CD4-positive, alpha-beta T cell (primary cell): Measurements from ENCODE around the gene GRIK1. TPM values are rescaled to one million over a fixed set of nuclear protein-coding genes. Genes with fewer than 3 reads are reported as not detected.
A peak's percentile ranks its signal among the peaks of the same experiment; 100 is the strongest.

ENCODE experiments used
- ATAC-seq: fragments of 200-7000 bp; cut with Tn5 transposase; one replicate; pipeline ENCODE4 v1.10.0; 2022; ENCODE audit warnings: mild to moderate bottlenecking; ENCODE audit not compliant: poor library complexity
- CTCF ChIA-PET: fragments of 350-600 bp; sonication (Branson Sonifier 250); formaldehyde crosslinking; loops from one replicate; lab custom pipeline; 2021; ENCODE audit warnings: antibody characterized with exemption, inconsistent platforms; lab: Charles Lee
- POLR2A ChIA-PET: fragments of 350-600 bp; sonication (Branson Sonifier 250); formaldehyde crosslinking; loops from one replicate; lab custom pipeline; 2021; ENCODE audit warnings: antibody characterized with exemption, inconsistent platforms; lab: Charles Lee
- DNase-seq, 14 experiments: peaks; one replicate each; pipeline ENCODE4 v3.0.0-alpha.2; 2013 to 2020; ENCODE audit warnings: mixed read lengths in 2 of 14
- H3K27ac ChIP-seq, 2 donors: one replicate each; pipeline versions ENCODE4 v1.5.1 to v1.7.0; 2013; ENCODE audit warnings: low read length in 2 of 2, low read depth in 1 of 2, mild to moderate bottlenecking in 1 of 2
- H3K27me3 ChIP-seq, 2 experiments: 1 replicate in 1 of 2; 2 replicates in 1 of 2; pipeline versions ENCODE4 v1.6.1 to v1.7.0; 2013; ENCODE audit warnings: low read length in 2 of 2, control low read depth in 1 of 2, mild to moderate bottlenecking in 1 of 2, moderate library complexity in 1 of 2; ENCODE audit not compliant: insufficient read depth in 2 of 2, control insufficient read depth in 1 of 2
- H3K36me3 ChIP-seq: one replicate; pipeline ENCODE4 v1.6.1; 2013; ENCODE audit warnings: low read length, control low read depth; ENCODE audit not compliant: insufficient read depth
- H3K4me1 ChIP-seq: one replicate; pipeline ENCODE4 v1.6.1; 2013; ENCODE audit warnings: low read length, control low read depth; ENCODE audit not compliant: insufficient read depth
- H3K4me3 ChIP-seq: one replicate; pipeline ENCODE4 v1.5.1; 2013; ENCODE audit warnings: mild to moderate bottlenecking, low read length, moderate library complexity
- H3K9me3 ChIP-seq, 2 experiments: 1 replicate in 1 of 2; 2 replicates in 1 of 2; pipeline versions ENCODE4 v1.6.1 to v1.7.0; 2013; ENCODE audit warnings: low read length in 2 of 2, mild to moderate bottlenecking in 2 of 2, control low read depth in 1 of 2, moderate library complexity in 1 of 2; ENCODE audit not compliant: control insufficient read depth in 1 of 2, insufficient read depth in 1 of 2
- H3K27ac Mint-ChIP-seq: one replicate; pipeline ENCODE4 v1.8.0; 2020; ENCODE audit warnings: mixed read lengths
- H3K27me3 Mint-ChIP-seq: one replicate; pipeline ENCODE4 v1.8.0; 2021; ENCODE audit warnings: mixed read lengths
- H3K36me3 Mint-ChIP-seq: one replicate; pipeline ENCODE4 v1.8.0; 2021; ENCODE audit warnings: low read depth, mixed read lengths
- H3K4me1 Mint-ChIP-seq: one replicate; pipeline ENCODE4 v1.8.0; 2021; ENCODE audit warnings: low read depth, mixed read lengths
- H3K4me3 Mint-ChIP-seq: one replicate; pipeline ENCODE4 v1.8.0; 2020; ENCODE audit warnings: mild to moderate bottlenecking, mixed read lengths
- H3K9me3 Mint-ChIP-seq: one replicate; pipeline ENCODE4 v1.8.0; 2020; ENCODE audit warnings: mixed read lengths
- intact Hi-C, 2 experiments: fragments of 100-400 bp; cut with DNase I in 1 of 2; cut with micrococcal nuclease in 1 of 2; formaldehyde crosslinking; loops; one replicate each; pipeline versions ENCODE4 v1.15.1 to v1.9.0; 2023 to 2025; cut with DNase I, micrococcal nuclease
- total RNA-seq, 174 experiments: library from RNA in 2 of 174; stranded (reverse) in 2 of 174; gene quantifications; one replicate each; pipeline ENCODE4 v1.2.3 and lab custom pipeline; 2021 to 2026
- TF ChIP-seq, protein P1 (sequence below): fragments of 200-600 bp; IDR thresholded peaks from one replicate; pipeline ENCODE4 v1.8.0; 2022; ENCODE audit warnings: antibody characterized with exemption, mild to moderate bottlenecking

Gene GRIK1
- total RNA-seq, 2 experiments from 2014 or later, result not detected

GRCh38 chr21:29647353-29647781, 292.4 kb downstream of the GRIK1 start:
- H3K4me3 Mint-ChIP-seq, result no peak overlapping the region
- no peaks in the 10 kb centered on the region for H3K36me3 ChIP-seq
- H3K9me3 ChIP-seq, result no peaks in the 10 kb centered on the region
- POLR2A ChIA-PET, result no interaction called here
- ATAC-seq (no peak), DNase-seq (peak in 1 of 14 experiments; percentile 22)
- H3K4me3 ChIP-seq, result no peak overlapping the region
- intact Hi-C loops, result no loop called here
- H3K4me1 Mint-ChIP-seq, result peaks cover 7% of the 10 kb centered on the region
- H3K4me1 ChIP-seq, result no peaks in the 10 kb centered on the region
- TF ChIP-seq, protein P1, sequence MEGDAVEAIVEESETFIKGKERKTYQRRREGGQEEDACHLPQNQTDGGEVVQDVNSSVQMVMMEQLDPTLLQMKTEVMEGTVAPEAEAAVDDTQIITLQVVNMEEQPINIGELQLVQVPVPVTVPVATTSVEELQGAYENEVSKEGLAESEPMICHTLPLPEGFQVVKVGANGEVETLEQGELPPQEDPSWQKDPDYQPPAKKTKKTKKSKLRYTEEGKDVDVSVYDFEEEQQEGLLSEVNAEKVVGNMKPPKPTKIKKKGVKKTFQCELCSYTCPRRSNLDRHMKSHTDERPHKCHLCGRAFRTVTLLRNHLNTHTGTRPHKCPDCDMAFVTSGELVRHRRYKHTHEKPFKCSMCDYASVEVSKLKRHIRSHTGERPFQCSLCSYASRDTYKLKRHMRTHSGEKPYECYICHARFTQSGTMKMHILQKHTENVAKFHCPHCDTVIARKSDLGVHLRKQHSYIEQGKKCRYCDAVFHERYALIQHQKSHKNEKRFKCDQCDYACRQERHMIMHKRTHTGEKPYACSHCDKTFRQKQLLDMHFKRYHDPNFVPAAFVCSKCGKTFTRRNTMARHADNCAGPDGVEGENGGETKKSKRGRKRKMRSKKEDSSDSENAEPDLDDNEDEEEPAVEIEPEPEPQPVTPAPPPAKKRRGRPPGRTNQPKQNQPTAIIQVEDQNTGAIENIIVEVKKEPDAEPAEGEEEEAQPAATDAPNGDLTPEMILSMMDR, result no peak
- H3K9me3 Mint-ChIP-seq, result no peaks in the 10 kb centered on the region
- CTCF ChIA-PET, result no interaction called here
- no peaks in the 10 kb centered on the region for H3K27me3 Mint-ChIP-seq
- no peaks in the 10 kb centered on the region for H3K27me3 ChIP-seq
- H3K36me3 Mint-ChIP-seq, result no peaks in the 10 kb centered on the region
- H3K27ac ChIP-seq, result no peak overlapping the region
- no peak overlapping the region for H3K27ac Mint-ChIP-seq

DNA sequence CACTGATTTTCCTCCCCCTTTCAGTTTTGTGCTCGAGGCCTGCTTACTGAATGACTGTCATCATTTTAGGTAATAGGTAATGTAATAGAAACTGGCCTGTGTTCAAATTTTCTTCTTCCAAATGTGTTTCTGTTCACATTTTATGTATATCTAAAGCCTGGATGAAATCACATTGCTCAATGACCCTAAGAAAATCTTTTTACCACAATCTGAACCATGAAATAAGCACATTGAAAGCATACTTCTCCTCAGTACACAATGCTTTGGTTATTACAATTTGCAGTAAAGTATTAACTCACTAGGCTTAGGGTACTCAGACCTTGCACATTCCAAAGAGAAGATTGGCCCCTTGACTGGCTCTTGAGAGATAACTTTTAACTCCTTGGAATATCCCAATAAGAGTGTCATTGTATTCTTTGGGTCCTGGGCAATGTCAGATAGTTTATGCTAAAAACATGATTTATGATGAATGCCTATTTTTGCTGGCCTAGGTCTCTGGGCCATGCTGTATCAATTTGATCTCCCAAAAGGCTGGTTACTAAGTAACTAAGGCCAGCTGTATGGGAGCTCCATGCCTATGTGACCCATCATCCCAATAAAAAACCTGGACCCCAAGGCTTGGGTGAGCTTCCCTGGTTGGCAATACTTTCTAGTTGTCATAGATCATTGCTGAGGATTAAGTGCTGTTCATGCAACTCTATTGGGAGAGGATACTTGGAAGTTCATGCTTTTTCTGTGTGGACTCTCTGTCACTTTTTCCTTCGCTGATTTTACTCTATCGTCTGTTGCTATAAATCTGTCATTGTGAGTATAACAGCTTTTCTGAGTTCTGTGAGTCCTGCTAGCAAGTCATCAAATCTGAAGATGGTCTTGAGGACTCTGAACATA, 293.9 kb downstream of the GRIK1 start:
- Mint-ChIP-seq H3K4me1 (peaks cover 7% of the 10 kb centered on the region), H3K9me3 (no peaks in the 10 kb centered on the region), H3K4me3 (no peak overlapping the region), H3K27me3 (no peaks in the 10 kb centered on the region), H3K27ac (no peak overlapping the region), H3K36me3 (no peaks in the 10 kb centered on the region)
- no peaks in the 10 kb centered on the region for H3K9me3 ChIP-seq
- CTCF ChIA-PET, result no interaction called here
- TF ChIP-seq, protein P1, result no peak
- H3K27ac ChIP-seq, result no peak overlapping the region
- no peaks in the 10 kb centered on the region for H3K27me3 ChIP-seq
- POLR2A ChIA-PET, result no interaction called here
- ATAC-seq, result no peak
- H3K36me3 ChIP-seq, result no peaks in the 10 kb centered on the region
- intact Hi-C loops, result no loop called here
- no peaks in the 10 kb centered on the region for H3K4me1 ChIP-seq
- no peak for DNase-seq
- no peak overlapping the region for H3K4me3 ChIP-seq

- CTCF ChIA-PET, result interaction anchor here (1.6 kb wide), 1 partner anchor 10 kb away, joined by 5 read pairs; no protein-coding TSS in a partner anchor
- Mint-ChIP-seq H3K9me3 (no peaks in the 10 kb centered on the region), H3K4me1 (peaks cover under 1% of the 10 kb centered on the region), H3K27ac (no peak overlapping the region), H3K4me3 (no peak overlapping the region), H3K27me3 (no peaks in the 10 kb centered on the region), H3K36me3 (no peaks in the 10 kb centered on the region)
- Histone ChIP-seq H3K36me3 (no peaks in the 10 kb centered on the region), H3K27me3 (no peaks in the 10 kb centered on the region), H3K4me1 (no peaks in the 10 kb centered on the region), H3K9me3 (no peaks in the 10 kb centered on the region), H3K27ac (no peak overlapping the region), H3K4me3 (no peak overlapping the region)
- POLR2A ChIA-PET, result no interaction called here
- DNase-seq (no peak), ATAC-seq (no peak)
- TF ChIP-seq, protein P1, result no peak
- intact Hi-C loops, result no loop called here
Observed at GRCh38 chr21:29643289-29643688, 296.5 kb downstream of the GRIK1 start.
